Fibroblast of villous mesenchyme (primary cell): ENCODE measurements around the gene TP53I3. TPM values are rescaled to one million over a fixed set of nuclear protein-coding genes. Genes with fewer than 3 reads are reported as not detected.

Experiments
- DNase-seq: peaks from one replicate; pipeline ENCODE4 v3.0.0-alpha.2; 2010; ENCODE audit warnings: low read depth
- H3K4me3 ChIP-seq: 2 replicates; pipeline ENCODE4 v1.5.1; 2011; ENCODE audit warnings: low read depth, mild to moderate bottlenecking, low read length
- total RNA-seq: library from RNA; depleted of rRNA; stranded (reverse); fragments of >200 nt; gene quantifications from 2 replicates; pipeline ENCODE4 v1.2.3, GENCODE V29; 2012
- TF ChIP-seq, protein P1 (sequence below): IDR thresholded peaks from 2 replicates; pipeline ENCODE4 v1.5.1; 2012; ENCODE audit warnings: low read depth, mild to moderate bottlenecking, low read length; ENCODE audit not compliant: insufficient read depth

The TP53I3 gene
- total RNA-seq, 1 donor, result 66.9 TPM

DNA sequence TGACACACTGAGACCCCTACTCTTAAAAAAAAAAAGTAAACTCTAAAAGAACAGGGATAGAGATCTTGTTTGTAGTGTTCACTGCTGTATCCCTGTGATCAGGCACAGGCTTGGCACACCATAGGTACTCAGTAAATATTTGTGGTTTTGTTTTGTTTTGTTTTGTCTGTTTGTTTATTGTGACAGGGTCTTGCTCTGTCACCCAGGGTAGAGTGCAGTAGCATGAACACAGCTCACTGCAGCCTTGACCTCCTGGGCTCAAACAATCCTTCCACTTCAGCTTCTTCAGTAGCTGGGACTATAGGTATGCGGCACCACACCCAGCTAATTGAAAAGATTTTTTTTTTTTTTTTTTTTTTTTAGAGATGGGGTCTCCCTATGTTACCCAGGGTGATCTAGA is 31.7 kb downstream of the TP53I3 start:
- TF ChIP-seq, protein P1, sequence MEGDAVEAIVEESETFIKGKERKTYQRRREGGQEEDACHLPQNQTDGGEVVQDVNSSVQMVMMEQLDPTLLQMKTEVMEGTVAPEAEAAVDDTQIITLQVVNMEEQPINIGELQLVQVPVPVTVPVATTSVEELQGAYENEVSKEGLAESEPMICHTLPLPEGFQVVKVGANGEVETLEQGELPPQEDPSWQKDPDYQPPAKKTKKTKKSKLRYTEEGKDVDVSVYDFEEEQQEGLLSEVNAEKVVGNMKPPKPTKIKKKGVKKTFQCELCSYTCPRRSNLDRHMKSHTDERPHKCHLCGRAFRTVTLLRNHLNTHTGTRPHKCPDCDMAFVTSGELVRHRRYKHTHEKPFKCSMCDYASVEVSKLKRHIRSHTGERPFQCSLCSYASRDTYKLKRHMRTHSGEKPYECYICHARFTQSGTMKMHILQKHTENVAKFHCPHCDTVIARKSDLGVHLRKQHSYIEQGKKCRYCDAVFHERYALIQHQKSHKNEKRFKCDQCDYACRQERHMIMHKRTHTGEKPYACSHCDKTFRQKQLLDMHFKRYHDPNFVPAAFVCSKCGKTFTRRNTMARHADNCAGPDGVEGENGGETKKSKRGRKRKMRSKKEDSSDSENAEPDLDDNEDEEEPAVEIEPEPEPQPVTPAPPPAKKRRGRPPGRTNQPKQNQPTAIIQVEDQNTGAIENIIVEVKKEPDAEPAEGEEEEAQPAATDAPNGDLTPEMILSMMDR, result no peak
- no peak overlapping the region for H3K4me3 ChIP-seq
- DNase-seq, result no peak

DNA sequence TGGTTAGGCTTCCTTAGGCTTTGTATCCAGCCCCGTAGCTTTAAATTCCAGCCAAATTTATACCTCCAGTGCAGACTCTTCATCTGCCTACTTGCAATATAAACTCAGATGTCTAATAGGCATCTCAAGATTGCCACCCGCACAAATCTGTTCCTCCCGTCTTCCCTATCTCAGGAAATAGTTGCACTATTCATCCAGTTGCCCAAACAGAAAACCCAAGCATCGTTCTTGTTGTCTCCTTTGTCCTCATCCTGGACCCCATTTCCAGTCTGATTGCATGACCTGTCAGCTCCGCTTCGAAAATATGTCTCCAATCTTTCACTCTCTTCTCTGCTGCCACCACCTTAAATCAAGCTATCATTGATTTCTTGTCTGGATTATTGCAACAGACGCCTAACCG is 32.8 kb downstream of the TP53I3 start:
- TF ChIP-seq, protein P1, result no peak

DNA sequence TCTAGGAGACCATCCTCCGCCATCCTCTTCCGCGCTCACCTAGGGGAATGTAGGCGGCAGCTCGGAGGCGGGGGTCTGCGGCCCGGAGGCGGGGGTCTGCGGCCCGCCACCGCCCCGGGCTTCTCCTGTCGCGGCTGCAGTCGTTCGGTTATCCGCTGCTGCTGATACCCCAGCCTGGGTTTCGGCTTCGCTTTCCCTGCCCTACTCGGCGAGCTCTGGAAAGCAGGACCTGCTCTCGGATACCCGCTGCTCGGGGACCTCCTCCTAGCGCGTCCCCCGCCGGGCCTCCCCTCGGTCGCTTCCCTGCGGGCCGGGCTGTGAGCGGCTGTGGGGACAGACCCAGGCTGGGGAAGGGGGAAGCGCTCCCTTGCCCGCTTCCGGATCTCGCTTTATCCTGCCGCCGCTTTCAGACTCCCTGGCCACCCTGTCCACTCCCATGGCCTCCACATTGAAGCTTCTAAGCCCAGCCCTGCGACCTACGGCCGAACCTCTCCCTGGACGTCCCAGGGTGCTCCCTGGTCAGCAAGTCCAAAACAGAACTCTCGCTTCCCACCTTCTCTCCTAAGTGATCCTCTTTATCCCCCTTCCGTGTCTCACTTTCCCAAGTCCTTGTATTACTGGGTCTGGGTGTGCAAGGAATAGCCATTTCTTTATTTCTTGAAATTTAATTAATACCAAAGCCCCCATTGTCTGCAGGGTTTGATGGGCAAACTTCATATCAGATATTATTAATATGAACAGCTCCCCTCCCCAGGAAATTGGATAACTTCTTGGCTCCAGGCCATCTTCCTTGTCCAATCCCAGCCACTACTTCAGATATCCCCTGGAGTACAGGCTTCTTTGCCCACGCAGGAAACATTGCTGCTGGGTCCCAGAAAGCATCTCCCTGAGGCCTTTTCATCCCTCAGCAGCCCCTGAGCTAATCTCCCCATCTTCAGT is 34.3 kb downstream of the TP53I3 start:
- peak overlapping the region; percentile 73 for H3K4me3 ChIP-seq
- peak; percentile 8 for DNase-seq
- TF ChIP-seq, protein P1, result no peak

More for the DNA sequence above, 32.8 kb downstream of the TP53I3 start:
- no peak overlapping the region for H3K4me3 ChIP-seq
- DNase-seq, result no peak

DNA sequence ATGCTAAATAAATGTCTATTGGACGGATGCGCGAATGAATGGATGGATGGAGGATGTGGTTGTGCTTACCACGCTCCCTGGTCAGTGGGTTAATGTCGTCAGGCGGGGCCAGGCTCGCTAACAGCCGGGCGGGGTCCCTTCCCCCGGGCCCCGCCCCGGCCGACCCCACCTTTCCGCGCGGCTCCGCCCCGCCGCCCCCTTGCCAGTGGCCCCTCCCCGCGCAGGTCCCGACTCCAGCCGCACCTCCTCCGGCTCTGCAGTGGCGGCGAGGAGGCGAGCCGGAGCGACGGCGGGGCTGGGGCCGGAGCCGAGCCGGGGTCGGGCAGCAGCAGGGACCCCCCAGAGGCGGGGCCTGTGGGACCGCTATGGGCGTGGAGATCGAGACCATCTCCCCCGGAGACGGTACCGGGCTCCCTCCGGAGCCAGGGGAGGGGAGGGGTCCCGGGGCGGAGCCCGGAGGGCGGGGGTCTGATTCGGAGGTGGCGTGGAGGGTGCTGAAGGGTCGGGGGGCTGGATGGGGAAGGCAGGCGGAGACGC is 35.1 kb downstream of the TP53I3 start, which contains the start of gene FKBP1B:
FKBP1B (plus strand) TSS at position 257 of the 537 bp plus-strand sequence; CDS start at position 366, 109 bp downstream.
- peak within 1 kb of the TSS; percentile 73 for H3K4me3 ChIP-seq
- peak; percentile 46 for DNase-seq
- TF ChIP-seq, protein P1, result no peak

- peak overlapping the region; percentile 73 for H3K4me3 ChIP-seq
- no peak for DNase-seq
- TF ChIP-seq, protein P1, result no peak
Measured at GRCh38 chr2:24048769-24049484, 35.7 kb downstream of the TP53I3 start.

DNA sequence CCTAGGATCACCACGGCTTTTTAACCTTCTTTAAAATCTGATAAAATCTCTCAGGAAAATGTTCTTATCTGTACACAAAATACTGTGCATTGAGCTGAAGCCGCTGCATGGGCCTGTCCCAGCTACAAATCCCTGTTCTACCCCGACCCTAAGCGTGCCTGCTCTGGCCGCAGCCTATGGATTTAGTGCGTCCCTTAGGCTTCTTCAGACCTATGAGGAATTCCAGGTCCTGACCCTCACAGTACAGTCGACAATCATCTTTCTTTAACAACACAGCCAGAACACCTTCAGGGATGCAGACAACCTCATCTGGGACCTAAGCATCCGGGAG is 37.0 kb downstream of the TP53I3 start:
- no peak overlapping the region for H3K4me3 ChIP-seq
- TF ChIP-seq, protein P1, result no peak
- no peak for DNase-seq
